MM.1S (cell line): ENCODE results near the gene CDH2.

Experiments
- DNase-seq: peaks from one replicate; pipeline ENCODE4 v3.0.0-alpha.2; 2015
- H2AFZ ChIP-seq: fragments of 300-600 bp; sonication (generic); 2 replicates; pipeline ENCODE4 v1.6.0; 2016; ENCODE audit warnings: antibody characterized with exemption, low read length
- H3F3A ChIP-seq: fragments of 300-600 bp; sonication (generic); 2 replicates; pipeline ENCODE4 v1.6.1; 2016; ENCODE audit warnings: mild to moderate bottlenecking, antibody characterized with exemption, low read length, moderate library complexity, mixed read lengths; ENCODE audit not compliant: insufficient read depth
- H3K27ac ChIP-seq: fragments of 300-600 bp; sonication (generic); 2 replicates; pipeline ENCODE4 v1.5.1; 2016; ENCODE audit warnings: mild to moderate bottlenecking, low read length
- H3K27me3 ChIP-seq: fragments of 300-600 bp; sonication (generic); replicated peaks from 2 replicates; pipeline ENCODE4 v1.6.0; 2016; ENCODE audit warnings: low read length; ENCODE audit not compliant: insufficient read depth
- H3K36me3 ChIP-seq: fragments of 300-600 bp; sonication (generic); replicated peaks from 2 replicates; pipeline ENCODE4 v1.6.1; 2016; ENCODE audit warnings: mild to moderate bottlenecking, low read length, mixed read lengths; ENCODE audit not compliant: insufficient read depth
- H3K4me1 ChIP-seq: fragments of 300-600 bp; sonication (generic); 2 replicates; pipeline ENCODE4 v1.6.1; 2016; ENCODE audit warnings: low read length, mixed read lengths
- H3K4me2 ChIP-seq: fragments of 300-600 bp; sonication (generic); 2 replicates; pipeline ENCODE4 v1.6.0; 2016; ENCODE audit warnings: low read depth, low read length
- H3K4me3 ChIP-seq: fragments of 300-600 bp; sonication (generic); 2 replicates; pipeline ENCODE4 v1.5.1; 2016; ENCODE audit warnings: low read length, mixed read lengths
- H3K79me2 ChIP-seq: fragments of 300-600 bp; sonication (generic); 2 replicates; pipeline ENCODE4 v1.6.1; 2016; ENCODE audit warnings: mixed run types, low read length, mixed read lengths
- H3K9ac ChIP-seq: fragments of 300-600 bp; sonication (generic); 2 replicates; pipeline ENCODE4 v1.6.1; 2016; ENCODE audit warnings: low read length, mixed read lengths
- H3K9me2 ChIP-seq: fragments of 300-600 bp; sonication (generic); replicated peaks from 2 replicates; pipeline ENCODE4 v1.6.1; 2016; ENCODE audit warnings: mild to moderate bottlenecking, low read length, mixed read lengths; ENCODE audit not compliant: insufficient read depth
- H3K9me3 ChIP-seq: fragments of 300-600 bp; sonication (generic); replicated peaks from 2 replicates; pipeline ENCODE4 v1.6.1; 2016; ENCODE audit warnings: mild to moderate bottlenecking, low read length, mixed read lengths; ENCODE audit not compliant: insufficient read depth
- H4K20me1 ChIP-seq: fragments of 300-600 bp; sonication (generic); 2 replicates; pipeline ENCODE4 v1.6.1; 2016; ENCODE audit warnings: mild to moderate bottlenecking, low read length, moderate library complexity, mixed read lengths; ENCODE audit not compliant: insufficient read depth
- CTCF ChIP-seq: fragments of 300-600 bp; sonication (generic); IDR thresholded peaks from 2 replicates; pipeline ENCODE4 v1.5.1; 2016; ENCODE audit warnings: antibody characterized with exemption, low read length, mixed read lengths
- EZH2 ChIP-seq: fragments of 300-600 bp; sonication (generic); optimal IDR thresholded peaks from 2 replicates; pipeline ENCODE3; 2017; ENCODE audit warnings: low read depth, mild to moderate bottlenecking, antibody characterized with exemption, low read length, mixed read lengths
- EZH2phosphoT487 ChIP-seq: fragments of 300-600 bp; sonication (generic); IDR thresholded peaks from 2 replicates; pipeline ENCODE4 v1.6.1; 2018; ENCODE audit warnings: antibody characterized with exemption, low read length

Gene CDH2

DNA sequence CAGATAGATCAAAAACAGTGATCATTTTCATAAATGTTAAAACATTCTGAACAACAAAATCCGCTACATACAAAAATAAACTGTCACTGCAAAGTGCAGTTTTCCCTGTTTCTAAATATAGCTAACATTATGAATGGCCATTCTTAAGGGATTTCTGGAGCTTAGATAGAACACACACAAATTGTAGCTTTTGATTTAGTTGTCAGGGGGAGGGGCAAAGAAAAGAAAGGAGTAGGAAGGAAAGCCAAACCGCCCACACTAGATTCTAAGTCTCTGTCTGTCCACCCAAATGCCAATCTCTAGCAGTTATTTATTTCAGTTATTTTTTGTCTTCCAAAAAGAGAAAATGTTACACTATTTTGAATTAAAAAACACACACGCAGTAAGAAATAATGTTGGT lies 182.4 kb downstream of the CDH2 start:
- H3K9me2 ChIP-seq = no peaks in the 10 kb centered on the region
- no peaks in the 10 kb centered on the region for H3K79me2 ChIP-seq
- H3K36me3 ChIP-seq = no peaks in the 10 kb centered on the region
- H3F3A ChIP-seq = no peaks in the 10 kb centered on the region
- no peak overlapping the region for H3K4me2 ChIP-seq
- no peak overlapping the region for H3K27ac ChIP-seq
- no peaks in the 10 kb centered on the region for H3K27me3 ChIP-seq
- H2AFZ ChIP-seq = no peak overlapping the region
- TF ChIP-seq CTCF = no peak
- no peak for TF ChIP-seq EZH2
- TF ChIP-seq EZH2phosphoT487 = no peak
- DNase-seq = no peak
- no peaks in the 10 kb centered on the region for H3K9me3 ChIP-seq
- no peaks in the 10 kb centered on the region for H4K20me1 ChIP-seq
- H3K4me1 ChIP-seq = no peaks in the 10 kb centered on the region
- H3K9ac ChIP-seq = no peak overlapping the region
- no peak overlapping the region for H3K4me3 ChIP-seq

DNA sequence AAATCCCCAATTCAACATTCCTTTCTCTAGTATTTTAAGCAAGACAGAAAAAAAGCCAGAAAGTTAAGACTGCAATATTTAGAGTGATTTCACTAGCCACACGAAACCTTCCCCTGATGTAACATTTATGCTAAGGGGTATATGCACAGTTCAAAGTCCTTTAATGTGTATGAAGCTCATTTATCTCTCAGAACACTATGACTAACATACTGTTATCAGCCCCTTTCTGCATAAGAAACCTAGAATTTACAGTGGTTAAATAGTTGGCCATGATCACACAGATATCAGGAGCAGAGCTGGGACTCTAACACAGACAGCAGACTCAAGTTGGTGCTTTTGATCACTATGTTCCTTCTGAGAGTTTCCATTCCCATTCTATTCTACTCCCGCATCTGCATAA lies 185.5 kb downstream of the CDH2 start:
- Histone ChIP-seq H3K27ac (no peak overlapping the region), H3K27me3 (no peaks in the 10 kb centered on the region), H4K20me1 (no peaks in the 10 kb centered on the region), H3K9me3 (no peaks in the 10 kb centered on the region), H3K36me3 (no peaks in the 10 kb centered on the region), H3K4me1 (no peaks in the 10 kb centered on the region), H3F3A (no peaks in the 10 kb centered on the region), H2AFZ (no peak overlapping the region), H3K79me2 (no peaks in the 10 kb centered on the region), H3K9ac (no peak overlapping the region), H3K4me3 (no peak overlapping the region), H3K4me2 (no peak overlapping the region), H3K9me2 (no peaks in the 10 kb centered on the region)
- no peak for TF ChIP-seq CTCF
- TF ChIP-seq EZH2 = no peak
- no peak for TF ChIP-seq EZH2phosphoT487
- DNase-seq = no peak

- no peaks in the 10 kb centered on the region for H3K27me3 ChIP-seq
- H2AFZ ChIP-seq = no peak overlapping the region
- H4K20me1 ChIP-seq = no peaks in the 10 kb centered on the region
- no peaks in the 10 kb centered on the region for H3K9me2 ChIP-seq
- no peaks in the 10 kb centered on the region for H3K9me3 ChIP-seq
- TF ChIP-seq EZH2phosphoT487 (no peak), EZH2 (no peak), CTCF (no peak)
- H3K4me3 ChIP-seq = no peak overlapping the region
- no peak overlapping the region for H3K27ac ChIP-seq
- no peaks in the 10 kb centered on the region for H3K4me1 ChIP-seq
- H3K9ac ChIP-seq = no peak overlapping the region
- no peaks in the 10 kb centered on the region for H3K79me2 ChIP-seq
- H3K4me2 ChIP-seq = no peak overlapping the region
- DNase-seq = no peak
- H3K36me3 ChIP-seq = no peaks in the 10 kb centered on the region
- no peaks in the 10 kb centered on the region for H3F3A ChIP-seq
Measured at GRCh38 chr18:27985832-27986231, 191.1 kb downstream of the CDH2 start.
